ENCODE measurements around the gene PAQR5.
A peak's percentile ranks its signal among the peaks of the same experiment; 100 is the strongest.
"Not testable (repeated sequence)": the region's sequence is repeated elsewhere in the genome, so short reads cannot be mapped to it uniquely, and the experiment has no call there.

PAQR5 gene

DNA sequence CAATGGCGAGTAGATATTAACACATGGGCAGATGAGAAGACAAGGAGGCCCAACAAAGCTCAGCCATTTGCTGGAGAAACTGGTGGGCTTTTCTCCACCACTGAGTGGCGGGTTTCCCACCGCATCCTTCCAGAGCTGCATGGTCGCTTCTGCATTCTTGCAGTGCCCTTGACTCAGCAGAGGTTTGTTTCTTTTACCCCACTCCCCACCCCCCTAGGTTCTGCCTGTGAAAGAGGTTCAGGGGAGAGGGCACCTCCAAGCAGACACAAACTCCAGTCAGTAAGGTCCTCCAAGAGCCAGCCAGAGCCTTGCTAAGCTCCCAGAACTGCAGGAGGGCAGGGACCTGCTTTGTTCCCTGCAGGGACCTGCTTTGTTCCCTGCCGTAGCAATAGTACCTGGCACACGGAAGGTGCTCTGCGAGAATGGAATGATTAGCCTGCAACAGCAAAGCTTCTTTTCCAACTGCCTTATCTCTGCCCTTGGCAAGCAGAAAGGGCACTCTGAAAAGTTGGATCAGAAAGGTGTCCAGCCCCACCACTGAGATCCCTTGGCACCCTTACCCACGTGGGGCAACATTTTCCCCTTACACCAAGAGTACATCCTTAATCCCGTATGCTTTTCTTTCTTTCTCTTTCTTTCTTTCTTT lies 1.4 kb downstream of the PAQR5 start:
- no peak for DNase-seq (ENCODE audit: low read depth)
- no peak overlapping the region for H3K4me3 ChIP-seq (ENCODE audit: control insufficient read depth, low read depth, low read length)
- TF ChIP-seq CTCF (IDR thresholded peaks at IDR 0.05; ENCODE audit: control insufficient read depth, insufficient read depth, low read depth, low read length, missing control alignments) = no peak

DNA sequence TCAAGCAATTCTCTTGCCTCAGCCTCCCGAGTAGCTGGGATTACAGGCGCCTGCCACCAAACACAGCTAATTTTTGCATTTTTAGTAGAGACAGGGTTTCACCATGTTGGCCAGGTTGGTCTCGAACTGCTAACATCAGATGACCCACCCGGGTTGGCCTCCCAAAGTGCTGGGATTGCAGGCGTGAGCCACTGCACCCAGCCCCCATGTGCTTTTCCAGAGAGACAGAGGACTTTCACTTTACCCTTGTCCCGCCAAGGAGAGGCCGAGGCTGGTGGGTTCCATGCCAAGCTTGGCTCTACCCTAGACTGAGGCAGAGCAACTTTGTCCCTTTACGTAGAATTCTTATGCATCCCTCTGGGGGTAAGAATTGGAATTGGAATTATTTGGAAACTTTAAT lies 2.4 kb downstream of the PAQR5 start:
- not testable (repeated sequence) for DNase-seq (ENCODE audit: low read depth); H3K4me3 ChIP-seq (ENCODE audit: control insufficient read depth, low read depth, low read length)

- not testable (repeated sequence) for DNase-seq (ENCODE audit: low read depth); H3K4me3 ChIP-seq (ENCODE audit: control insufficient read depth, low read depth, low read length)
Measured at GRCh38 chr15:69302087-69302486, 3.4 kb downstream of the PAQR5 start.

DNA sequence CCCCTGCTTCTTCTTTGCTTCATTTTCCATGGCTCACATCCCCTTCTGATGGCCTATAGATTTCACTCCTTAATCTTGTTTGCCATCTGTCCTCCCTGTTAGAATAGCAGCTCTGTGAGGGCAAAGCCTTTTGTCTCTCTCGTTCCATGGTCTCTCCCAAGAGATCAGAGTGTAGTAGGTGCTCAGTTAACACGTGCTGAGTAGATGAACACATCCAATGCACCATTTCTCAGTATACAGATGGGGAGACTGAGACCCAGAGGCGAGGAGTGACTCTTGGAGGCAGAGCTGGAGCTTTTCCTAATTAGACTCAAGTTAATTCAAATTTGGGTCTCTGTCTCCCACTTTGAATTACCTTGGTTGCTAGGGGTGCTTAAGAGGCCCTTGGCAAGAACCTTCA lies 4.2 kb downstream of the PAQR5 start:
- no peak for TF ChIP-seq CTCF (IDR thresholded peaks at IDR 0.05; ENCODE audit: control insufficient read depth, insufficient read depth, low read depth, low read length, missing control alignments)
- no peak for DNase-seq (ENCODE audit: low read depth)
- H3K4me3 ChIP-seq (ENCODE audit: control insufficient read depth, low read depth, low read length) = no peak overlapping the region

DNA sequence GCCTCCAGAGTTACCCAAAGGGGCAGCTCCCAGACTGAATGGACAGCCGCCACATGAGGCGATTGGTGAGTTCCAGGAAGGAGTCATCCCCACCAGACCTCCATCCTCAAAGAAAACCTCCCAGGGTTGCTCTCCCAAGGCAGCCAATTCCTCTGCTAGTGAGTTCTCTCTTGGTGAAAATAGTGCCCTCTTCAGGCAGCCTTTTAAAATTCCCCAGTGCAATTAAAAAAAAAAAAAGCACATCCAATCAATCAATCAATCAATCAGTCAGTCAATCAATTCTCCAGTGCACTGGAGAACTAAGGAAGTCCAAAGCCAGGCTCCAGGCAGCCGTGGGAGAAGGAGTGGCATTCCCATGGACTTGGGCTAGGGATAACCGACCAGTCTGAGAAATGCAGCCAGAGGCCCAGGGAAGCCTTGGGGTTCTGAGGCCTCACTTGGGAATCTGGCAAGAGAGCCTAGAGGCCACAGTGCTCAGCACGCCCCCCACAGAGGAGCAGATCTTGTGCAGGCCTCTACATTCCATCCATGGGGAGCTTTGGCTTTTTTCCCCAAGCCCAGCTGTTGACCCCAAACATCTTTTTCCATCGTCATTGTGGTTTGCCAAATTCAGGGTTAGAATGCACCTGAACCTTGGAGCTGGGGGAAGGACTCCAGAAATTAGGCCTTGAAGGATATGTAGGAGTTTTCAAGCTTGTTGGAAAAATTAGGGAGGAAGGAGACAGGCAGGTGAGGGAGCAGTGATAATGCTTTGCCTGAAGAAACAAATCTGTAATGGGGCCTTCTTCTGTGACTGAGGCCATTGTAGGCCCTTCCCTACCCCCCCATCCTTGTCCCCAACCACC lies 4.8 kb downstream of the PAQR5 start:
- DNase-seq (ENCODE audit: low read depth) = no peak
- peak; percentile 11 for TF ChIP-seq CTCF (IDR thresholded peaks at IDR 0.05; ENCODE audit: control insufficient read depth, insufficient read depth, low read depth, low read length, missing control alignments)
- H3K4me3 ChIP-seq (ENCODE audit: control insufficient read depth, low read depth, low read length) = no peak overlapping the region

GRCh38 chr15:69304182-69304545 lies 5.5 kb downstream of the PAQR5 start:
- no peak overlapping the region for H3K4me3 ChIP-seq (ENCODE audit: control insufficient read depth, low read depth, low read length)
- TF ChIP-seq CTCF (IDR thresholded peaks at IDR 0.05; ENCODE audit: control insufficient read depth, insufficient read depth, low read depth, low read length, missing control alignments) = no peak
- peak; percentile 80 for DNase-seq (ENCODE audit: low read depth)

GRCh38 chr15:69305204-69305931 lies 6.7 kb downstream of the PAQR5 start:
- H3K4me3 ChIP-seq (ENCODE audit: control insufficient read depth, low read depth, low read length) = no peak overlapping the region
- DNase-seq (ENCODE audit: low read depth) = peak; percentile 69
- no peak for TF ChIP-seq CTCF (IDR thresholded peaks at IDR 0.05; ENCODE audit: control insufficient read depth, insufficient read depth, low read depth, low read length, missing control alignments)
